ENCODE measurements around the gene ARSK. TPM values are rescaled to one million over a fixed set of nuclear protein-coding genes. Genes with fewer than 3 reads are reported as not detected.

Gene ARSK
- total RNA-seq, 1 donor from 2014 or later: 3.9 TPM

DNA sequence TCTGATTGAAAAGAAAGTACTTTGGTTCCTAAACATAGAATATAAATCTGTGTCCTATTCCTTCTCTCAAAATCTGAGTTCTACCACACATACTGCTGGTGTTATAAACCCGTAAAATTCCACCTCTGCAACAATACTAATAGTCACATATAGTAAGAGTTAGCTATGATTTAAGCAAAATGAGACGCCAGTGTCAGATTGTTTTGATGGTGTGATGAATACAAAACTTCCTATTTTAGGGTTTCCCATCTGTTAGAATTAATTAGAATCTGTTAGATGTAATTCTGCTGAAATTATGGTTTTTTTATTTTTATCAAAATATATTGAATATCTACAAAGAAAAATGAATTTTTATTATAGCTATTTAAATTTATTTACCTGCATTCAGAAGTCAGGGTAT is 26.7 kb downstream of the ARSK start:
- Mint-ChIP-seq H3K36me3 (ENCODE audit: low read depth) (no peaks in the 10 kb centered on the region), H3K9me3 (no peaks in the 10 kb centered on the region), H3K4me1 (ENCODE audit: low read depth) (no peaks in the 10 kb centered on the region), H3K4me3 (no peak overlapping the region), H3K27ac (no peak overlapping the region), H3K27me3 (ENCODE audit: insufficient read depth) (no peaks in the 10 kb centered on the region)
- no peak for DNase-seq (ENCODE audit: low spot score)
- intact Hi-C loops (cut with micrococcal nuclease): no loop called here

DNA sequence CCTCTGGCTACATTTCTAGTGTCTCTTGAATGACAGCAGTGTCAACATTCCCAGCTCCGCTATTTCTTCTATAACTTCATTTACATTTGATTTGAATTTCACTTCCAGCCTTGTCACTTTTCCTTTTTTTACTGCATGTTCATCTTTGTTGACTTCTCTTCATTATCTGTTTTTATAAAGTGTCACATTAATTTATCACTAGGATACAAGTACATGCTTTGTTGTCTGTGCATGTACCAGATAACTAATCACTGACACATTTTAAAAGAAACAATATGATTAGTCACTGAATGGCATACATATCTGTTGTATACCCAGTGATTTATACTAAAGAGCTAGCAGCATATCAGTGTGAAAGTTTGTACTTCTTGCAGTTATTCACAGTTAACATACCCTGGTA is 29.1 kb downstream of the ARSK start:
- H3K27ac Mint-ChIP-seq: no peak overlapping the region
- H3K4me3 Mint-ChIP-seq: no peak overlapping the region
- DNase-seq (ENCODE audit: low spot score): no peak
- H3K9me3 Mint-ChIP-seq: no peaks in the 10 kb centered on the region
- H3K27me3 Mint-ChIP-seq (ENCODE audit: insufficient read depth): no peaks in the 10 kb centered on the region
- intact Hi-C loops (cut with micrococcal nuclease): no loop called here
- no peaks in the 10 kb centered on the region for H3K36me3 Mint-ChIP-seq (ENCODE audit: low read depth)
- H3K4me1 Mint-ChIP-seq (ENCODE audit: low read depth): no peaks in the 10 kb centered on the region

DNA sequence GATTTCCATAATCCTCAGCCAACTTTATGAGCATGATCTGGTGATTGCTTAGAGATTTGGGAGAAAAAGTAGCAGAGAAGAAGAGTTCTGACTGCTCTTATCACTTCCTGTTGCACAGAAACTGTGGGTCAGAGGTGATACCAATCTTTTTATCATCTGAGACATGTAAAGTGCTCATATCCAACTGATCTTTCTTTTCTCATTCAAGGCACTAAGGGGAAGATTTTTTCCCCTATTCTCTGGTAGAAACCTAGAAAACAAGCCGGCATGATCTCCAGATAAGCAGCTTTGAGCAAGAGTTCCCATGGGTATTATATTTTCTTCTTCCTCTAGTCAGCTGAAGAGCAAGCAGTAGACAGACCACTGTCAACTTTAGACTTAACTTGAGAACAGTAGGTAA is 36.0 kb downstream of the ARSK start:
- Mint-ChIP-seq H3K4me3 (peak overlapping the region; percentile 15), H3K36me3 (ENCODE audit: low read depth) (peaks cover 5% of the 10 kb centered on the region), H3K27ac (peak overlapping the region; percentile 45), H3K27me3 (ENCODE audit: insufficient read depth) (peaks cover 2% of the 10 kb centered on the region), H3K9me3 (no peaks in the 10 kb centered on the region), H3K4me1 (ENCODE audit: low read depth) (peaks cover 23% of the 10 kb centered on the region)
- DNase-seq (ENCODE audit: low spot score): no peak
- intact Hi-C loops (cut with micrococcal nuclease): loop anchor here (1.0 kb wide), 6 partner anchors 24 to 279 kb away; partner anchors contain the start of gene ARSK

DNA sequence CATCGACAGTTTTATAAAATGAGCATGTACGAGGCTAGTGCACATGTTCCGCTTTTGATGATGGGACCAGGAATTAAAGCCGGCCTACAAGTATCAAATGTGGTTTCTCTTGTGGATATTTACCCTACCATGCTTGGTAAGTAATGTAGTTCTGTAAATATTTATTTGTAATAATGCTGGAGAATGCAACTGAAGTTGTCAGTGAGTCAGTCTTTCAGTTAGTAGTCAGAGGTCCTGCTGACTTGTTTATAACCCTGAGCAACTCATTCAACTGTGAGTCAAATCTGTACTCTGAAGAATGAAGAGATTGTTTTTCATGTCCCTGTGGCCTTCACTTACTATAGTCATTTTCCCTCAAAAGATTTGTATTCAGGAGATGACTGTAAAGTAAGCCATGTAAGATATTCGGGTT is 36.6 kb downstream of the ARSK start:
- intact Hi-C loops (cut with micrococcal nuclease): loop anchor here (1.0 kb wide), 6 partner anchors 24 to 279 kb away; partner anchors contain the start of gene ARSK
- Mint-ChIP-seq H3K36me3 (ENCODE audit: low read depth) (peaks cover 5% of the 10 kb centered on the region), H3K27ac (peak overlapping the region; percentile 24), H3K9me3 (no peaks in the 10 kb centered on the region), H3K4me1 (ENCODE audit: low read depth) (peaks cover 23% of the 10 kb centered on the region), H3K4me3 (no peak overlapping the region), H3K27me3 (ENCODE audit: insufficient read depth) (peaks cover 2% of the 10 kb centered on the region)
- DNase-seq (ENCODE audit: low spot score): no peak

DNA sequence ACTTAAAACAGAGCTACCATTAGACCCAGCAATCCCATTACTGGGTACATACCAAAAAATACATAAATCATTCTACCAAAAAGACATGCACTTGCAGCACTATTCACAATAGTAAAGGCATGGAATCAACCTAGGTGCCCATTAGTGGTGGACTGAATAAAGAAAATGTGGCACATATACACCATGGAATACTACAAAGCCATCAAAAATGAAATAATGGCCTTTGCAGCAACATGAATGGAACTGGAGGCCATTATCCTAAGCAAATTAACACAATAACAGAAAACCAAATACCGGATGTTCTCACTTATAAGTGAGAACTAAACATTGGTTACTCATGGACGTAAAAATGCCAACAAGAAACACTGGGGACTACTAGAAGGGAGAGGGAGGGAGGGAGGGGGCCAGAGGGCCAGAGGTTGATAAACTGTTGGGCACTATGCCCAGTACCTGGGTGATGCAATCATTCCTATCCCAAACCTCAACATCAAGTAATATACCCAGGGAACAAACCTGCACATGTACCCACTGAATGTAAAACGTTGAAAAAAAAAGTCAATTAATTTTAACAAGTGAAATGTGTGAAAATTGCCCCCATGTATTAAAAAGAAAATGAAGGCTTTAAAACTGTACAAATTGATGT is 40.5 kb downstream of the ARSK start:
- intact Hi-C loops (cut with micrococcal nuclease): no loop called here
- no peak overlapping the region for H3K27ac Mint-ChIP-seq
- H3K4me1 Mint-ChIP-seq (ENCODE audit: low read depth): peaks cover 17% of the 10 kb centered on the region
- H3K4me3 Mint-ChIP-seq: no peak overlapping the region
- H3K9me3 Mint-ChIP-seq: no peaks in the 10 kb centered on the region
- peaks cover 7% of the 10 kb centered on the region for H3K36me3 Mint-ChIP-seq (ENCODE audit: low read depth)
- no peaks in the 10 kb centered on the region for H3K27me3 Mint-ChIP-seq (ENCODE audit: insufficient read depth)
- DNase-seq (ENCODE audit: low spot score): no peak

DNA sequence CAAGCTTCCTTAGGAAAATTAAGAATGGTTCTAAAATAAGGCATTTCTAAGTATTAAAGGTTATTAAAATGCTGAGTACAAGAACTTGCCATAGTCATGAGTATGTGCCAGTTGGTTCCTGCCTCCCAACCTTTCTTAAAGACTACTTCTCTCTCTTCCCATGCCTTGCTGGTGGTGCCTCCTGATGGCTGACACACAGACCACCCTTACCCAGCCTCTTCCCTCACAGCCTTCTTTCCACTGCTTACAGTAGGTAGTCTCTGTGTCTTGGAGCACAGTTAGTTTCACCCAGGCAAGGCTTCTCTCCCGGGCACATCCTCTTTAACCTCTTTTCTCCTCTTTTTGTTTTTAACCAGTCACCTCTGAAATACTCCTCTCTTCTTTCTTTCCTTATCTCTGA is 44.4 kb downstream of the ARSK start:
- peaks cover 4% of the 10 kb centered on the region for H3K36me3 Mint-ChIP-seq (ENCODE audit: low read depth)
- H3K27ac Mint-ChIP-seq: no peak overlapping the region
- no peak overlapping the region for H3K4me3 Mint-ChIP-seq
- H3K27me3 Mint-ChIP-seq (ENCODE audit: insufficient read depth): no peaks in the 10 kb centered on the region
- no peaks in the 10 kb centered on the region for H3K4me1 Mint-ChIP-seq (ENCODE audit: low read depth)
- DNase-seq (ENCODE audit: low spot score): no peak
- H3K9me3 Mint-ChIP-seq: no peaks in the 10 kb centered on the region
- intact Hi-C loops (cut with micrococcal nuclease): no loop called here

DNA sequence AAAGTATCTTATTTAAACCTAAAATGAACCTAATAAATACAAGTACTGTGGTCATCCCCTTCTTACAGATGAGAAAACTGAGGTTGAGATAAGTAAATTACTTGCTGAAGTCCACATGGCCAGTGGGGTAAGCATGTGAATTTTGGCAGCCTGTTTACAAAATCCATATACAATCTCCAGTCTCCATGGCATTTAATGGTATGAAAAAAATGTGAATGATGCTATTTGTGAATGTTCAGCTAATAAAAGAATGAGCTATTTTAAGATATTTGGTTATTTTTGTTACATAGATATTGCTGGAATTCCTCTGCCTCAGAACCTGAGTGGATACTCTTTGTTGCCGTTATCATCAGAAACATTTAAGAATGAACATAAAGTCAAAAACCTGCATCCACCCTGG is 45.7 kb downstream of the ARSK start:
- intact Hi-C loops (cut with micrococcal nuclease): no loop called here
- H3K4me1 Mint-ChIP-seq (ENCODE audit: low read depth): no peaks in the 10 kb centered on the region

DNA sequence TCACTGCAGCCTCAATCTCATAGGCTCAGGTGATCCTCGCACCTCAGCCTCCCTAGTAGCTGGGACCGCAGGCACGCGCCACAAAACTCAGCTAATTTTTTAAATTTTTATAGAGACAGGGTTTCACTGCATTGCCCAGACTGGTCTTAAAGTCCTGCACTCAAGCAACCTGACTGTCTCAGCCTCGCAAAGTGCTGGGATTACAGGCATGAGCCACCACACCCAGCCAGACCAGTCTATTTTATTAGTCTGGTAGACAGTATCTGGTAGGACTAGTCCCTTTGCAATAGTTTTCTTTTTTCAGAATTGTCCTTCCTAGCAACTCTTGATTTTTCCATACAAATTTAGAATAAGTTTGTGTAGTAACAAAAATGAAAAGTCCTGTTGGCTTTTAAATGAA is 50.9 kb downstream of the ARSK start:
- no peaks in the 10 kb centered on the region for H3K27me3 Mint-ChIP-seq (ENCODE audit: insufficient read depth)
- intact Hi-C loops (cut with micrococcal nuclease): no loop called here
- peaks cover 3% of the 10 kb centered on the region for H3K36me3 Mint-ChIP-seq (ENCODE audit: low read depth)
- no peaks in the 10 kb centered on the region for H3K9me3 Mint-ChIP-seq
- H3K27ac Mint-ChIP-seq: no peak overlapping the region
- no peaks in the 10 kb centered on the region for H3K4me1 Mint-ChIP-seq (ENCODE audit: low read depth)
- DNase-seq (ENCODE audit: low spot score): no peak
- H3K4me3 Mint-ChIP-seq: no peak overlapping the region

More for the DNA sequence above, 45.7 kb downstream of the ARSK start:
- no peak for DNase-seq (ENCODE audit: low spot score)
- Mint-ChIP-seq H3K9me3 (no peaks in the 10 kb centered on the region), H3K27me3 (ENCODE audit: insufficient read depth) (no peaks in the 10 kb centered on the region), H3K36me3 (ENCODE audit: low read depth) (peaks cover 6% of the 10 kb centered on the region), H3K27ac (no peak overlapping the region), H3K4me3 (no peak overlapping the region)

DNA sequence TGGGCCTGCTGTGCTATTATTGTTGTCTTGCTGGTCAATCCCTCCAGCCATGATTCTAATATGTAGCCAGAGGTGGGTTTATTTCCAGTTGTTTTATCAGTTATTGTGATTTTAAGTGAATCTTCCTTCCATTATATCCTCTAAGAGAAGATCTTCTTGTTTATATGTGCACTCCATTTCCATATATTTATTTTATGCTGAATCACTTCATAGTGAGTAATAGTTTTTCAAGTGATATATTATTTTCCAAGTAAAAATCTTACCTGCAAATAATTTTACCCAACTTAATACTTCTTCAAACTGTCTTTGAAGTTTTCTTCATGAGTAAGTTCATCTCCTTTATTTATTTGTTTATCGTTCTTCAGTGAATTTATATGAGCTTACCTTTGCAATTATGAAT is 51.5 kb downstream of the ARSK start:
- Mint-ChIP-seq H3K36me3 (ENCODE audit: low read depth) (peaks cover 3% of the 10 kb centered on the region), H3K27ac (no peak overlapping the region), H3K4me1 (ENCODE audit: low read depth) (no peaks in the 10 kb centered on the region), H3K27me3 (ENCODE audit: insufficient read depth) (no peaks in the 10 kb centered on the region), H3K9me3 (no peaks in the 10 kb centered on the region), H3K4me3 (no peak overlapping the region)
- DNase-seq (ENCODE audit: low spot score): no peak
- intact Hi-C loops (cut with micrococcal nuclease): no loop called here

DNA sequence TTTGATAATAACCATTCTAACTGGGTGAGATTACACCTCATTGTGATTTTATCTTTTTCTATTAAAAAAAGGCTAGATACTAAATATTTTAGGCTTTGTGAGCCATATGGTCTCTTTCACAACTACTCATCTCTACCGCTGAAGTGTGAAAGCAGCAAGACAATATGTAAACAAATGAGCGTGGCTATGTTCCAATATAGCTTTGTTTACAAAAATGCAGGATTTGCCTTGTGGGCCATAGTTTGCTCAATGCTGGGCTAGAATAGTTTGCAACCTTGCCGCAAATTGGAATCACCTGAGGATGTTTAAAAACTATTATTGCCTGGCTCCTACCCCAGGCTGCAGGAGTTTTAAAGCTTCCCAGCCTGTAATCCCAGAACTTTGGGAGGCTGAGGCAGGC is 54.8 kb downstream of the ARSK start:
- no peak overlapping the region for H3K4me3 Mint-ChIP-seq
- H3K36me3 Mint-ChIP-seq (ENCODE audit: low read depth): peaks cover 10% of the 10 kb centered on the region
- intact Hi-C loops (cut with micrococcal nuclease): no loop called here
- H3K9me3 Mint-ChIP-seq: peaks cover 14% of the 10 kb centered on the region
- H3K4me1 Mint-ChIP-seq (ENCODE audit: low read depth): peaks cover 4% of the 10 kb centered on the region
- H3K27me3 Mint-ChIP-seq (ENCODE audit: insufficient read depth): no peaks in the 10 kb centered on the region
- H3K27ac Mint-ChIP-seq: no peak overlapping the region
- DNase-seq (ENCODE audit: low spot score): no peak

DNA sequence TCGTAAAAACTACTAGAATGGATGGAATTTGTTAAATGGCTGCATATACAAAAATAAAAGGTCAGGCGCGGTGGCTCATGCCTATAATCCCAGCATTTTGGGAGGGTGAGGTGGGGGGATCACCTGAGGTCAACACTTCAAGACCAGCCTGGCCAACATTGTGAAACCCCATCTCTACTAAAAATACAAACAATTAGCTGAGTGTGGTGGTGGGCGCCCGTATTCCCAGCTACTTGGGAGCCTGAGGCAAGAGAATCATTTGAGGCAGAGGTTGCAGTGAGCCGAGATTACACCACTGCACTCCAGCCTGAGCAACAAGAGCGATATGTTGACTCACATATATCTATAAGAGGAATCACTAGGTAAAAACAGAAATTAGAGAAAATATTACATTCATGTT is 55.6 kb downstream of the ARSK start:
- Mint-ChIP-seq H3K36me3 (ENCODE audit: low read depth) (peaks cover 10% of the 10 kb centered on the region), H3K27ac (no peak overlapping the region), H3K4me1 (ENCODE audit: low read depth) (peaks cover 11% of the 10 kb centered on the region), H3K27me3 (ENCODE audit: insufficient read depth) (no peaks in the 10 kb centered on the region), H3K4me3 (no peak overlapping the region), H3K9me3 (peaks cover 14% of the 10 kb centered on the region)
- intact Hi-C loops (cut with micrococcal nuclease): no loop called here
- no peak for DNase-seq (ENCODE audit: low spot score)

DNA sequence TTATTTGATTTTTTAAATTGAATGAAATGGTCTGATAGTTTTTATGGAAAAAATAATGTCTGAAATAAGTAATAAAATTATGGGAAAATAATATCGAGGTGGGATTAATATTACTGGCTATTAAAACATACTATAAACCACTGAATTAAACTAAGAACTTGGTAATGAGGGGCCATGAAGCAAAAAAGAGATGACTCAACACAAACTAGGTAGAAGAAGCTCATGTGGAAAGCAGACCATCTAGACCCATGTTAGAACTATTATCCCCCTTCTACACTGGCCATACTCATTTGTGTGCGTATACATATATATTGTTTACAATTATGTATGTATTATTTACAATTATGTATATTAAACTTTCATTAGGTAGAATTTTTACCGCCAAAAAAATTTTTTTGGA is 56.5 kb downstream of the ARSK start:
- intact Hi-C loops (cut with micrococcal nuclease): no loop called here
- Mint-ChIP-seq H3K4me3 (no peak overlapping the region), H3K27ac (no peak overlapping the region)

DNA sequence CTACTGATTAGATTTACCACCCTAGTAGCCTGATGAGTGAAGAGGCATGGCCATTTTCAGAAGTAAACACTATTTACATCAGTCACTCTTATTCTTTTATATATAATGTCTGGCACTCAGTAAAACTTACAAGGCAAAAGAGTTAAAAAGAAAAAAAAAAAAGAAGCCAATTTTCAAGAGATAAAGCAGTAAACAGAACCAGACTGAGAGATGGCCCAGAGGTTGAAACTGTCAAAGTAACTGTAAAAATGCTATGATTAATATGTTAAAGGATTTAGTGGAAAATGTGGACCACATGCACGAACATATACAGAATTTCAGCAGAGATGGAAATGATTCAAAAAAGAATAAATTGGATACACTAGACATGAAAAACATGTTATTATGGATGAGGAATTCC is 58.6 kb downstream of the ARSK start:
- intact Hi-C loops (cut with micrococcal nuclease): no loop called here
- H3K27me3 Mint-ChIP-seq (ENCODE audit: insufficient read depth): peaks cover 3% of the 10 kb centered on the region
- peaks cover 11% of the 10 kb centered on the region for H3K36me3 Mint-ChIP-seq (ENCODE audit: low read depth)
- H3K4me3 Mint-ChIP-seq: no peak overlapping the region
- peaks cover 14% of the 10 kb centered on the region for H3K9me3 Mint-ChIP-seq
- no peak for DNase-seq (ENCODE audit: low spot score)
- H3K27ac Mint-ChIP-seq: no peak overlapping the region
- H3K4me1 Mint-ChIP-seq (ENCODE audit: low read depth): peaks cover 15% of the 10 kb centered on the region

More for the DNA sequence above, 56.5 kb downstream of the ARSK start:
- DNase-seq (ENCODE audit: low spot score): no peak
- Mint-ChIP-seq H3K27me3 (ENCODE audit: insufficient read depth) (no peaks in the 10 kb centered on the region), H3K4me1 (ENCODE audit: low read depth) (peaks cover 11% of the 10 kb centered on the region), H3K36me3 (ENCODE audit: low read depth) (peaks cover 10% of the 10 kb centered on the region), H3K9me3 (peaks cover 14% of the 10 kb centered on the region)

DNA sequence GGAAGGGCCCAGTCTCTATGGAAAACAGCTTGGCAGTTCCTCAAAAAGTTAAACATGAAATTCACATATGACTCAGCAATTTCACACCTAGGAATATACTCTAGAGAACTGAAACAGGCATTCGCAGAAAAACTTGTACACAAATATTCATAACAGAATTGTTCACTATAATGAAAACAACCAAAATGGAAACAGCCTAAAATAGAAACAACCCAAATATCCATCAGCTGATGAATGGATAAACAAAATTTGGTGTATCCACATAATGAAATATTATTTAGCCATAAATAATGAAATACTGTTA is 60.2 kb downstream of the ARSK start:
- H3K9me3 Mint-ChIP-seq: peaks cover 14% of the 10 kb centered on the region
- peaks cover 13% of the 10 kb centered on the region for H3K27me3 Mint-ChIP-seq (ENCODE audit: insufficient read depth)
- H3K27ac Mint-ChIP-seq: no peak overlapping the region
- H3K36me3 Mint-ChIP-seq (ENCODE audit: low read depth): peaks cover 13% of the 10 kb centered on the region
- DNase-seq (ENCODE audit: low spot score): no peak
- H3K4me3 Mint-ChIP-seq: no peak overlapping the region
- peaks cover 31% of the 10 kb centered on the region for H3K4me1 Mint-ChIP-seq (ENCODE audit: low read depth)
- intact Hi-C loops (cut with micrococcal nuclease): loop anchor here (1.0 kb wide), 2 partner anchors 24 to 60 kb away; partner anchors contain the start of gene ARSK
